ENCODE data around the gene BCL2L12. TPM values are rescaled to one million over a fixed set of nuclear protein-coding genes. Genes with fewer than 3 reads are reported as not detected.

Gene BCL2L12
- total and polyA plus RNA-seq, 2 of the 13 experiments (the other 11 are each of a cell fraction or from before 2014, with no cell fraction given): 26.8 to 40.8 TPM

- TF ChIP-seq FOXP4 (CRISPR knock-in tag; IDR thresholded peaks at IDR 0.05) (peak; percentile 55; the same call in 1 of the 2 replicates), PHF21A (CRISPR knock-in tag; IDR thresholded peaks at IDR 0.05) (peak; percentile 97), IKZF4 (CRISPR knock-in tag; IDR thresholded peaks at IDR 0.05; ENCODE audit: borderline replicate concordance, low read depth, not compliant biosample characterization) (peak; percentile 58), SMAD1 (CRISPR knock-in tag; IDR thresholded peaks at IDR 0.05; ENCODE audit: borderline replicate concordance, low read depth) (0 out of 2 replicates have a peak, but pooled peaks have one; percentile 37), SP4 (CRISPR knock-in tag; IDR thresholded peaks at IDR 0.05) (peak; percentile 95; the same call in 1 of the 2 replicates), ELF1 (CRISPR knock-in tag; IDR thresholded peaks at IDR 0.05) (peak; percentile 94), ZNF616 (CRISPR knock-in tag; IDR thresholded peaks at IDR 0.05; ENCODE audit: low read depth) (no peak), MNT (IDR thresholded peaks at IDR 0.05) (peak; percentile 64), MEF2D (CRISPR knock-in tag; IDR thresholded peaks at IDR 0.05) (peak; percentile 83), ZNF430 (CRISPR knock-in tag; IDR thresholded peaks at IDR 0.05) (0 out of 2 replicates have a peak, but pooled peaks have one; percentile 41), SRY (CRISPR knock-in tag; IDR thresholded peaks at IDR 0.05) (no peak), THYN1 (CRISPR knock-in tag; IDR thresholded peaks at IDR 0.05; ENCODE audit: borderline replicate concordance, low read depth) (no peak), IRF2 (CRISPR knock-in tag; IDR thresholded peaks at IDR 0.05) (peak; percentile 51; the same call in 1 of the 2 replicates), ZNF562 (CRISPR knock-in tag; IDR thresholded peaks at IDR 0.05; ENCODE audit: borderline replicate concordance) (no peak), EP300 (IDR thresholded peaks at IDR 0.05; ENCODE audit: low read depth in 2 of 2, low read length in 2 of 2) (peak; percentile 37 to 60; a peak in 3 of 4 replicates), EP300 (CRISPR knock-in tag; IDR thresholded peaks at IDR 0.05; ENCODE audit: borderline replicate concordance) (peak; percentile 58), SPEN (CRISPR knock-in tag; IDR thresholded peaks at IDR 0.05; ENCODE audit: low read depth) (peak; percentile 40), RNF219 (CRISPR knock-in tag; IDR thresholded peaks at IDR 0.05) (no peak), ZNF569 (CRISPR knock-in tag; IDR thresholded peaks at IDR 0.05; ENCODE audit: borderline replicate concordance) (no peak), HDAC1 (CRISPR knock-in tag; IDR thresholded peaks at IDR 0.05) (peak; percentile 81; the same call in 1 of the 2 replicates), SP1 (IDR thresholded peaks at IDR 0.05) (no peak), SP1 (CRISPR knock-in tag; IDR thresholded peaks at IDR 0.05) (peak; percentile 84), JUNB (CRISPR knock-in tag; IDR thresholded peaks at IDR 0.05; ENCODE audit: borderline replicate concordance) (peak; percentile 53; the same call in 1 of the 2 replicates), FOSL1 (CRISPR knock-in tag; IDR thresholded peaks at IDR 0.05; ENCODE audit: borderline replicate concordance) (peak; percentile 64; the same call in 1 of the 2 replicates), ZFX (CRISPR knock-in tag; IDR thresholded peaks at IDR 0.05; ENCODE audit: low read depth) (peak; percentile 72; the same call in 1 of the 2 replicates)
These were observed 25.4 kb upstream of the BCL2L12 start, which contains the start of gene RRAS (continued) for GRCh38 chr19:49640113-49640898.

All from HepG2 (cell line).